Heart left ventricle (tissue), 16 donors: Measurements from ENCODE around the gene FAM170B. TPM values are rescaled to one million over a fixed set of nuclear protein-coding genes. Genes with fewer than 3 reads are reported as not detected.

ENCODE experiments used
- ATAC-seq, 4 donors: fragments of 200-7000 bp; cut with Tn5 transposase; one replicate each; pipeline ENCODE4 v1.9.1; 2020 to 2022; ENCODE audit warnings: moderate library complexity in 4 of 4, mild to moderate bottlenecking in 3 of 4, moderate number of reproducible peaks in 1 of 4
- DNase-seq, 5 donors: peaks; one replicate each; pipeline ENCODE4 v3.0.0-alpha.2; 2020
- H3K27ac ChIP-seq, 12 donors: fragments of 200-600 bp; sonication (generic) in 4 of 12; one replicate each; pipeline versions ENCODE4 v1.5.0 to v1.8.0; 2016 to 2022; ENCODE audit warnings: mild to moderate bottlenecking in 2 of 12
- H3K27me3 ChIP-seq, 9 donors: fragments of 200-600 bp; sonication (generic) in 2 of 9; one replicate each; pipeline versions ENCODE4 v1.5.1 to v1.8.0; 2016 to 2022; ENCODE audit warnings: mild to moderate bottlenecking in 3 of 9
- H3K36me3 ChIP-seq, 9 donors: fragments of 200-600 bp; sonication (generic) in 2 of 9; one replicate each; pipeline versions ENCODE4 v1.5.0 to v1.8.0; 2018 to 2022; ENCODE audit warnings: mild to moderate bottlenecking in 2 of 9
- H3K4me1 ChIP-seq, 12 donors: fragments of 200-600 bp; sonication (generic) in 4 of 12; one replicate each; pipeline versions ENCODE4 v1.5.0 to v1.8.0; 2016 to 2022; ENCODE audit warnings: mild to moderate bottlenecking in 3 of 12
- H3K4me3 ChIP-seq, 12 donors: fragments of 200-600 bp; sonication (generic) in 4 of 12; one replicate each; pipeline versions ENCODE4 v1.5.0 to v1.8.0; 2017 to 2022; ENCODE audit warnings: mild to moderate bottlenecking in 9 of 12, moderate library complexity in 4 of 12
- H3K9me3 ChIP-seq, 12 donors: fragments of 200-600 bp; sonication (generic) in 4 of 12; one replicate each; pipeline versions ENCODE4 v1.5.0 to v1.8.0; 2016 to 2022; ENCODE audit warnings: mild to moderate bottlenecking in 1 of 12
- CTCF ChIP-seq, 12 donors: fragments of 200-600 bp; sonication (generic) in 4 of 12; IDR thresholded peaks; one replicate each; pipeline versions ENCODE4 v1.5.0 to v1.8.0; 2018 to 2022; ENCODE audit warnings: antibody characterized with exemption in 12 of 12, mild to moderate bottlenecking in 5 of 12
- POLR2A ChIP-seq, 2 donors: fragments of 450-650 bp; IDR thresholded peaks; one replicate each; pipeline ENCODE4 v1.6.1; 2017; ENCODE audit warnings: antibody characterized with exemption in 2 of 2, mild to moderate bottlenecking in 2 of 2, moderate library complexity in 2 of 2
- WGBS, 4 donors: extraction: QIAGEN DNeasy Blood & Tissue Kit in 2 of 4; methylation state at CpG; one replicate each; pipeline versions ENCODE4 v1.1.5 to v1.1.7; 2013 to 2018; 5-methylcytosine and 5-hydroxymethylcytosine counted together
- intact Hi-C, 10 donors: fragments of 100-400 bp; cut with DNase I; formaldehyde crosslinking; loops; one replicate each; pipeline versions ENCODE4 v1.11.1 to v1.14.2; 2022
- polyA plus RNA-seq, 2 donors: library from polyadenylated mRNA; stranded (reverse); fragments of 200-250 nt; gene quantifications; one replicate each; pipeline ENCODE4 v1.2.3, GENCODE V29; 2013
- total RNA-seq, 9 donors: library from RNA; depleted of rRNA in 2 of 9; stranded (reverse); fragments of >200 nt in 2 of 9; fragmentation: NEBNext Ultra II Directional in 3 of 9; extraction: Animal tissue kit (Norgen Biotek cat#: 25700) in 3 of 9; gene quantifications; one replicate each; pipeline versions ENCODE4 v1.1.0 to v1.2.4, GENCODE V29; 2016 to 2023
- donor health status: ischemic (EF 13 %, LVEDD 7.1; RV severe dilation, severe dysfunction).
- donor health status: healthy with polysubstance abuse.
- donor health status: DM: no; HTN: yes; CAD: no.
- donor health status: DM: no; HTN: no; CAD: no.
- donor health status: ischemic (EF 25% LVEDD 6.9; RV normal size, moderate dysfunction).
- donor health status: ischemic (EF 25% LVEDD 5.7; RV mildly dilated, moderate dysfunction).
- donor health status: healthy.
- donor health status: DM: yes; HTN: yes; CAD: no.
- donor health status: ischemic (EF 35%, LVEDD 5.7; RV mildly dilated, moderate dysfunction).
- donor health status: nonischemic (EF 11% LVEDD 7.7; RV severe dilation, severe dysfunction).
- donor health status: DM: yes; HTN: yes; CAD: no.
- donor health status: PGD.
- donor health status: ischemic (EF 29% LVEDD 5.4; RV normal size, mild dysfunction).
- donor health status: nonischemic (EF 23%, LVEDD 6.1; RV moderate dilation, normal function).

FAM170B gene
- total and polyA plus RNA-seq, 11 donors, result not detected

GRCh38 chr10:49165259-49165658, 31.4 kb upstream of the FAM170B start:
- no peaks in the 10 kb centered on the region for H3K9me3 ChIP-seq
- H3K36me3 ChIP-seq, result peaks cover 0 to 42% (median 13%) of the 10 kb centered on the region in 9 donors
- WGBS, 4 donors, result 89 to 95% (median 90%) methylated on average over 7 of the region's 7 CpGs
- H3K27ac ChIP-seq, result no peak overlapping the region
- TF ChIP-seq CTCF (IDR thresholded peaks at IDR 0.05) (no peak), POLR2A (IDR thresholded peaks at IDR 0.05) (no peak)
- intact Hi-C loops, result loop anchor here in 3 of 10 donors (2.0 to 10.0 kb wide), 4 partner anchors 182 to 610 kb away; no protein-coding TSS in a partner anchor
- ATAC-seq (no peak), DNase-seq (no peak)
- no peaks in the 10 kb centered on the region for H3K27me3 ChIP-seq
- no peak overlapping the region for H3K4me3 ChIP-seq
- H3K4me1 ChIP-seq, result peaks cover 0 to 30% (median 7%) of the 10 kb centered on the region in 12 donors

- Histone ChIP-seq H3K9me3 (no peaks in the 10 kb centered on the region), H3K4me1 (peaks cover 0 to 25% (median 7%) of the 10 kb centered on the region in 12 donors), H3K36me3 (peaks cover 0 to 47% (median 13%) of the 10 kb centered on the region in 9 donors), H3K27ac (no peak overlapping the region), H3K4me3 (no peak overlapping the region), H3K27me3 (no peaks in the 10 kb centered on the region)
- peak; percentile 56 to 86 (median 78) for ATAC-seq
- WGBS, 4 donors, result 58 to 70% (median 65%) methylated on average over 9 of the region's 9 CpGs
- intact Hi-C loops, result loop anchor here (2.0 to 10.0 kb wide), 8 partner anchors 52 to 610 kb away; no protein-coding TSS in a partner anchor
- TF ChIP-seq POLR2A (IDR thresholded peaks at IDR 0.05), result no peak
- TF ChIP-seq CTCF (IDR thresholded peaks at IDR 0.05), result peak; percentile 50 to 74 (median 62)
- DNase-seq, result peak in 1 of 5 donors; percentile 49
Observed at GRCh38 chr10:49164559-49165188, 30.9 kb upstream of the FAM170B start.

GRCh38 chr10:49163741-49164140, 29.9 kb upstream of the FAM170B start:
- WGBS, 4 donors, result 91 to 97% (median 95%) methylated on average over 4 of the region's 4 CpGs
- H3K27ac ChIP-seq, result no peak overlapping the region
- H3K9me3 ChIP-seq, result no peaks in the 10 kb centered on the region
- intact Hi-C loops, result loop anchor here (2.0 to 10.0 kb wide), 9 partner anchors 51 to 609 kb away; no protein-coding TSS in a partner anchor
- H3K4me3 ChIP-seq, result no peak overlapping the region
- no peak for DNase-seq
- TF ChIP-seq POLR2A (IDR thresholded peaks at IDR 0.05), result no peak
- ATAC-seq, result no peak
- H3K27me3 ChIP-seq, result no peaks in the 10 kb centered on the region
- peaks cover 0 to 50% (median 16%) of the 10 kb centered on the region in 9 donors for H3K36me3 ChIP-seq
- H3K4me1 ChIP-seq, result peaks cover 0 to 20% (median 7%) of the 10 kb centered on the region in 12 donors

GRCh38 chr10:49162761-49163310, 29.0 kb upstream of the FAM170B start:
- no peak for DNase-seq
- no peak for TF ChIP-seq POLR2A (IDR thresholded peaks at IDR 0.05)
- TF ChIP-seq CTCF (IDR thresholded peaks at IDR 0.05), result no peak
- Histone ChIP-seq H3K27me3 (no peaks in the 10 kb centered on the region), H3K4me3 (no peak overlapping the region), H3K36me3 (peaks cover 0 to 50% (median 18%) of the 10 kb centered on the region in 9 donors), H3K4me1 (peaks cover 0 to 17% (median 4%) of the 10 kb centered on the region in 12 donors), H3K9me3 (no peaks in the 10 kb centered on the region), H3K27ac (no peak overlapping the region)
- 86 to 91% (median 89%) methylated on average over 7 to 8 of the region's 8 CpGs for WGBS, 4 donors
- intact Hi-C loops, result loop anchor here (2.0 to 10.0 kb wide), 8 partner anchors 51 to 608 kb away; no protein-coding TSS in a partner anchor
- ATAC-seq, result no peak
